ENCODE measurements around the gene PRSS57. TPM values are rescaled to one million over a fixed set of nuclear protein-coding genes. Genes with fewer than 3 reads are reported as not detected.

The PRSS57 gene
- total and polyA plus RNA-seq, 7 experiments from 2014 or later: 0.27 to 2.1 TPM; not detected in 5

DNA sequence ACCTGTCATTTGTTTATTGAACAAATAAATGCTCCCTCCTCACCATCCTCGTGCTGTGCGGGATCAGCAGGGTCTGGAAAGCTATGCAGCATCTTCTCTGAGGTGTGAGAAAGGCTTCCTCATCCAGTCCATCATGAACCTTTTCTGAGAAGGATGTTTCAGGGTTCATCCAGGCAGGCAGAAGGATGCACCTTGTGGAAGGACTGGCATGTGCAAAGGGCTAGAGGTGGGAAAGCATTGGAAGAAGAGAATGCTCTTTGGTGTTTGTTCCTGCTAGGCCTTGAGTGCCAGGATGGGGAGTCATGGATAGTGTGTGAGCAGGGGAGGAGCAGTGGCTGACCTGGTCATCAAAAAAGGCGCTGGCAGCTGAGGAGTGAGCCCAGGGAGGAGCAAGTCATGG lies 20.1 kb upstream of the PRSS57 start:
- H3K4me3 Mint-ChIP-seq: no peak overlapping the region
- ATAC-seq: no peak
- peaks cover 0 to 7% (median 4%) of the 10 kb centered on the region in 5 donors for H3K36me3 Mint-ChIP-seq
- Histone ChIP-seq H3K4me3 (ENCODE audit: low read length) (no peak overlapping the region), H3K4me1 (ENCODE audit: control insufficient read depth in 2 of 2, insufficient read depth in 2 of 2, low read length in 2 of 2) (no peaks in the 10 kb centered on the region), H3K36me3 (ENCODE audit: control insufficient read depth in 2 of 3, insufficient read depth in 3 of 3, low read length in 3 of 3) (no peaks in the 10 kb centered on the region), H3K27ac (ENCODE audit: low read depth, low read length) (no peak overlapping the region), H3K9me3 (ENCODE audit: control insufficient read depth in 2 of 3, low read length in 3 of 3) (peaks cover 0 to 5% (median 0%) of the 10 kb centered on the region in 3 experiments), H3K27me3 (ENCODE audit: control insufficient read depth in 2 of 2, insufficient read depth in 2 of 2, low read length in 2 of 2) (no peaks in the 10 kb centered on the region)
- peaks cover 0 to 4% (median 0%) of the 10 kb centered on the region in 7 donors for H3K4me1 Mint-ChIP-seq
- no peak for DNase-seq
- peaks cover 21 to 32% (median 25%) of the 10 kb centered on the region in 5 donors for H3K27me3 Mint-ChIP-seq
- intact Hi-C loops (cut with micrococcal nuclease): no loop called here
- H3K27ac Mint-ChIP-seq: no peak overlapping the region
- ChIA-PET CTCF (no interaction called here), POLR2A (no interaction called here)
- peaks cover 0 to 10% (median 7%) of the 10 kb centered on the region in 11 donors for H3K9me3 Mint-ChIP-seq

GRCh38 chr19:711254-711653 lies 16.0 kb upstream of the PRSS57 start:
- no peak overlapping the region for H3K4me3 ChIP-seq (ENCODE audit: low read length)
- H3K36me3 ChIP-seq (ENCODE audit: control insufficient read depth in 2 of 3, insufficient read depth in 3 of 3, low read length in 3 of 3): no peaks in the 10 kb centered on the region
- no peak for ATAC-seq
- H3K4me1 ChIP-seq (ENCODE audit: control insufficient read depth in 2 of 2, insufficient read depth in 2 of 2, low read length in 2 of 2): no peaks in the 10 kb centered on the region
- H3K4me3 Mint-ChIP-seq: peak overlapping the region in 6 of 10 donors; percentile 12 to 56 (median 36)
- H3K27me3 ChIP-seq (ENCODE audit: control insufficient read depth in 2 of 2, insufficient read depth in 2 of 2, low read length in 2 of 2): peaks cover 0 to 5% of the 10 kb centered on the region in 2 donors
- peaks cover 0 to 12% (median 6%) of the 10 kb centered on the region in 11 donors for H3K9me3 Mint-ChIP-seq
- peaks cover 0 to 8% (median 0%) of the 10 kb centered on the region in 3 experiments for H3K9me3 ChIP-seq (ENCODE audit: control insufficient read depth in 2 of 3, low read length in 3 of 3)
- CTCF ChIA-PET: interaction anchor here (0.5 kb wide), 1 partner anchor 13 kb away, joined by 4 read pairs; no protein-coding TSS in a partner anchor
- H3K27ac Mint-ChIP-seq: no peak overlapping the region
- POLR2A ChIA-PET: no interaction called here
- H3K4me1 Mint-ChIP-seq: peaks cover 0 to 8% (median 2%) of the 10 kb centered on the region in 7 donors
- H3K27ac ChIP-seq (ENCODE audit: low read depth, low read length): no peak overlapping the region
- DNase-seq: no peak
- peaks cover 19 to 28% (median 23%) of the 10 kb centered on the region in 5 donors for H3K27me3 Mint-ChIP-seq
- peaks cover 0 to 7% (median 4%) of the 10 kb centered on the region in 5 donors for H3K36me3 Mint-ChIP-seq
- intact Hi-C loops (cut with micrococcal nuclease): no loop called here

DNA sequence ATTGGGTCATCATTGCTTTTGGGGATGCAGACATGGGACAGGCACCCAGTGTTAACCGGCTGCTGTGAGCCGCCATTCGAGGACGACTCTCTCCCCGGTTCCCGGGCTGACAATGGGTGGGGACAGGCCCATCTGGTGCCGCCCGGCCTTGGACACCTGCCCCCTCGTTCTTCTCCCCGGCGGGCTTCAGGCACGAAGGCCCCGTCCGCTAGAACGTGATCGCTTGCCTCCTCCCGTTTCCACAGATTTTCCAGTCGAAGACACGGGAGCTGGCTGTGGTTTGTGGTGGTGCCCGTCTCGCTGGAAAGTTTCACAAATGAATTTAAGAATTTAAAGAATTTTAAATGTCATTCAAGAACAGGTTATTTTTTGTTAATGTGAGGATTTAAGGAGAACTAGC lies 15.5 kb upstream of the PRSS57 start:
- peaks cover 0 to 5% of the 10 kb centered on the region in 2 donors for H3K27me3 ChIP-seq (ENCODE audit: control insufficient read depth in 2 of 2, insufficient read depth in 2 of 2, low read length in 2 of 2)
- peaks cover 16 to 25% (median 22%) of the 10 kb centered on the region in 5 donors for H3K27me3 Mint-ChIP-seq
- no peak for DNase-seq
- intact Hi-C loops (cut with micrococcal nuclease): no loop called here
- ChIA-PET CTCF (no interaction called here), POLR2A (no interaction called here)
- no peak overlapping the region for H3K27ac Mint-ChIP-seq
- H3K9me3 ChIP-seq (ENCODE audit: control insufficient read depth in 2 of 3, low read length in 3 of 3): peaks cover 0 to 8% (median 0%) of the 10 kb centered on the region in 3 experiments
- H3K4me3 Mint-ChIP-seq: peak overlapping the region in 2 of 10 donors; percentile 12 to 56
- ATAC-seq: no peak
- peaks cover 0 to 8% (median 2%) of the 10 kb centered on the region in 7 donors for H3K4me1 Mint-ChIP-seq
- no peak overlapping the region for H3K4me3 ChIP-seq (ENCODE audit: low read length)
- H3K9me3 Mint-ChIP-seq: peaks cover 0 to 10% (median 5%) of the 10 kb centered on the region in 11 donors
- no peaks in the 10 kb centered on the region for H3K36me3 ChIP-seq (ENCODE audit: control insufficient read depth in 2 of 3, insufficient read depth in 3 of 3, low read length in 3 of 3)
- no peaks in the 10 kb centered on the region for H3K4me1 ChIP-seq (ENCODE audit: control insufficient read depth in 2 of 2, insufficient read depth in 2 of 2, low read length in 2 of 2)
- H3K36me3 Mint-ChIP-seq: peaks cover 0 to 6% (median 4%) of the 10 kb centered on the region in 5 donors
- no peak overlapping the region for H3K27ac ChIP-seq (ENCODE audit: low read depth, low read length)

DNA sequence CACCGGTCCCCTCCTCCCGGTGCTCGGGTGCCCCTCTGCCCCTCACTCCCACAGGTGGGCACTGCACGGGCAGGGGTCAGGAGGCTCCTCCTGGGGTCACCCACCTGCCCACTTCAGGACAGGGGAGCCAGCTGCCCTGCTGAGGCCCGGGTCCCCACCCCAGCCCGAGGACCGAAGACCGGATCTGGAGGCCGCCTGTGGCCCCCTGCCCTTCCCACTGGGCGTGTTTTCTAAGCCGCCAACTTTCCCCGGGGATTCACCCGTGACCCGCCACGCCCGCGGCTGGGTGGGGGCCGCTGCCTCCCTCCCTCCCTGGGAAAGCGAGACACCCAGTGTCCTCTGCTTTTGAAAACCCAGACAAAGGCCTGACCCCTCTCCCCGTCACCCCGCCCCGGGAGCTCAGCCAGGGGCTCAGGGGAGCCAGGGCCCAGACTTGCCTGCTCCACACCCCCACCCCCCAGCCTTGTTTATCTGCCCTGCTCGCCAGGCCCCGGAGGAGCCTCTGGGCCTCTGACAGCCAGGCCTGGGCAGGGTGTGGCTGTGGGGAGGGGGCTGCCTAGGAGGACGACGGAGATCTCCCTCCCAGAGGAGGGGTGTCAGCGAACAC lies 14.8 kb upstream of the PRSS57 start:
- H3K27ac Mint-ChIP-seq: no peak overlapping the region
- Histone ChIP-seq H3K4me1 (ENCODE audit: control insufficient read depth in 2 of 2, insufficient read depth in 2 of 2, low read length in 2 of 2) (no peaks in the 10 kb centered on the region), H3K9me3 (ENCODE audit: control insufficient read depth in 2 of 3, low read length in 3 of 3) (peaks cover 0 to 3% (median 0%) of the 10 kb centered on the region in 3 experiments), H3K27ac (ENCODE audit: low read depth, low read length) (no peak overlapping the region), H3K36me3 (ENCODE audit: control insufficient read depth in 2 of 3, insufficient read depth in 3 of 3, low read length in 3 of 3) (no peaks in the 10 kb centered on the region), H3K27me3 (ENCODE audit: control insufficient read depth in 2 of 2, insufficient read depth in 2 of 2, low read length in 2 of 2) (peaks cover 0 to 5% of the 10 kb centered on the region in 2 donors), H3K4me3 (ENCODE audit: low read length) (no peak overlapping the region)
- H3K27me3 Mint-ChIP-seq: peaks cover 11 to 24% (median 16%) of the 10 kb centered on the region in 5 donors
- intact Hi-C loops (cut with micrococcal nuclease): no loop called here
- H3K4me3 Mint-ChIP-seq: no peak overlapping the region
- peaks cover 0 to 4% (median 0%) of the 10 kb centered on the region in 11 donors for H3K9me3 Mint-ChIP-seq
- ChIA-PET POLR2A (interaction anchor here (0.6 kb wide), 1 partner anchor 328 kb away, joined by 3 read pairs; no protein-coding TSS in a partner anchor), CTCF (no interaction called here)
- DNase-seq (no peak), ATAC-seq (no peak)
- H3K4me1 Mint-ChIP-seq: peaks cover 0 to 8% (median 0%) of the 10 kb centered on the region in 7 donors
- H3K36me3 Mint-ChIP-seq: no peaks in the 10 kb centered on the region

- no peak for ATAC-seq
- H3K4me3 ChIP-seq (ENCODE audit: low read length): no peak overlapping the region
- Mint-ChIP-seq H3K27me3 (peaks cover 11 to 24% (median 16%) of the 10 kb centered on the region in 5 donors), H3K27ac (no peak overlapping the region), H3K4me3 (no peak overlapping the region), H3K4me1 (peaks cover 0 to 9% (median 0%) of the 10 kb centered on the region in 7 donors), H3K9me3 (peaks cover 0 to 4% (median 0%) of the 10 kb centered on the region in 11 donors), H3K36me3 (no peaks in the 10 kb centered on the region)
- H3K9me3 ChIP-seq (ENCODE audit: control insufficient read depth in 2 of 3, low read length in 3 of 3): peaks cover 0 to 3% (median 0%) of the 10 kb centered on the region in 3 experiments
- intact Hi-C loops (cut with micrococcal nuclease): no loop called here
- ChIA-PET POLR2A (interaction anchor here (0.6 kb wide), 1 partner anchor 328 kb away, joined by 3 read pairs; no protein-coding TSS in a partner anchor), CTCF (no interaction called here)
- DNase-seq: no peak
- H3K4me1 ChIP-seq (ENCODE audit: control insufficient read depth in 2 of 2, insufficient read depth in 2 of 2, low read length in 2 of 2): peaks cover 0 to 4% of the 10 kb centered on the region in 2 donors
- H3K27me3 ChIP-seq (ENCODE audit: control insufficient read depth in 2 of 2, insufficient read depth in 2 of 2, low read length in 2 of 2): peaks cover 0 to 5% of the 10 kb centered on the region in 2 donors
- no peaks in the 10 kb centered on the region for H3K36me3 ChIP-seq (ENCODE audit: control insufficient read depth in 2 of 3, insufficient read depth in 3 of 3, low read length in 3 of 3)
- H3K27ac ChIP-seq (ENCODE audit: low read depth, low read length): no peak overlapping the region
These were observed 14.1 kb upstream of the PRSS57 start for GRCh38 chr19:709196-709964.

DNA sequence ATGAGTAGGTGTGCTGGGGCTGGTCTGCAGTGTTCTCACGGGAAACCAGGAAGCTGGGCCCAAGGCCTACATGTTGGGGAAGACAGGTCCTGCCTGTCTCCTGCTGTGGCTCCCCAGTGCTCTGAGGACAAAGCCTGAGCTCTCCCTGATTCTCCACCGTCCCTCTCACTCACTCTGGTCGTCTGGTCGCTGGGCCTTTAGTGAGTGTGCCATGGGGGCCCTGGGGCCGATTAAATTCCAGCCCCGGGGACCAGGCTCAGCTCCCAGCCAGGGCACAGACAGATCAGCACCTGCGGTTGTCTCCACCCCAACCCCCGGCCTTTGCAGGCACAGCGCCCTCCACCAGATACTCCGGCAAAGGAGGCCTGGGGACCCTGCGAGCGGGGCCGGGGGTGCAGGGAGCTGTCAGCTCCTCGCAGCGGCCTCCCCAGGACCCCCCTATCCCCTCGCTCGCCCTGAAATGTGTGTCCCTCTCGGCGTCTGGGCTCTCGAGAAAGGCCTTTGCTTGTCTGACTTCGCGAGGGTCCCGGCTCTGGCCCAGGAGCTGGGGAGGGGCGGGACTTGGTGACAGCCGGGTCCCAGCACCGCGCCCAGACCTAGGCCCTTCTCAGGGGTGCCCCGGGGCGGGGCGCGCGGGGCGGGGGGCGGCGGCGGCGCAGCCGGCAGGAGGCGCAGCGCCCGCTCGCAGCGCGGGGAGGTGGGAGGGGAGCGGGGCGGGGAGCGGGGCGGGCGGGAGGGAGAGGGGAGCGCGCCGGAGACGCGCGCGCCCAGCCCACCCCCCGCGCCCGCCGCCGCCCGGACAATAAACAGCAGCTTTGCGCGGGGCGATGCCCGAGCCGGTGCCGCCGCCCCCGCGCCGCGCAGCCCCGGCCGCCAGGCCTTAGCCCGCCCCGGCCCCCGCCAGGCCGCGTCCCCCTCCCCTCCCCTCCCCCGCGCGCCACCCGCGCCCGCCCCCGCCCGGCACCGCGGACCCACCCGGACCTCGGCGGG lies 13.2 kb upstream of the PRSS57 start, which contains the start of gene PALM:
PALM (plus strand) TSS at position 782 of the 990 bp plus-strand sequence. CDS start 212 bp downstream, outside the sequence.
- ATAC-seq (no peak), DNase-seq (no peak)
- H3K36me3 Mint-ChIP-seq: no peaks in the 10 kb centered on the region
- H3K9me3 ChIP-seq (ENCODE audit: control insufficient read depth in 2 of 3, low read length in 3 of 3): peaks cover 0 to 3% (median 0%) of the 10 kb centered on the region in 3 experiments
- POLR2A ChIA-PET: no interaction called here
- H3K9me3 Mint-ChIP-seq: peaks cover 0 to 4% (median 0%) of the 10 kb centered on the region in 11 donors
- CTCF ChIA-PET: no interaction called here
- no peaks in the 10 kb centered on the region for H3K36me3 ChIP-seq (ENCODE audit: control insufficient read depth in 2 of 3, insufficient read depth in 3 of 3, low read length in 3 of 3)
- no peak within 1 kb of the TSS for H3K27ac ChIP-seq (ENCODE audit: low read depth, low read length)
- no peak within 1 kb of the TSS for H3K4me3 ChIP-seq (ENCODE audit: low read length)
- peaks cover 0 to 5% of the 10 kb centered on the region in 2 donors for H3K27me3 ChIP-seq (ENCODE audit: control insufficient read depth in 2 of 2, insufficient read depth in 2 of 2, low read length in 2 of 2)
- peak within 1 kb of the TSS in 9 of 10 donors; percentile 12 to 73 (median 51) for H3K4me3 Mint-ChIP-seq
- intact Hi-C loops (cut with micrococcal nuclease): no loop called here
- peaks cover 11 to 26% (median 16%) of the 10 kb centered on the region in 5 donors for H3K27me3 Mint-ChIP-seq
- peaks cover 0 to 14% (median 4%) of the 10 kb centered on the region in 7 donors for H3K4me1 Mint-ChIP-seq
- no peak within 1 kb of the TSS for H3K27ac Mint-ChIP-seq
- peaks cover 0 to 6% of the 10 kb centered on the region in 2 donors for H3K4me1 ChIP-seq (ENCODE audit: control insufficient read depth in 2 of 2, insufficient read depth in 2 of 2, low read length in 2 of 2)

All from naive thymus-derived CD4-positive, alpha-beta T cell (primary cell).